ENCODE data around the gene HHATL.

Gene HHATL

GRCh38 chr3:42652611-42653302 lies 49.8 kb downstream of the HHATL start:
- no peak for DNase-seq (ENCODE audit: low read depth in 3 of 3)

DNA sequence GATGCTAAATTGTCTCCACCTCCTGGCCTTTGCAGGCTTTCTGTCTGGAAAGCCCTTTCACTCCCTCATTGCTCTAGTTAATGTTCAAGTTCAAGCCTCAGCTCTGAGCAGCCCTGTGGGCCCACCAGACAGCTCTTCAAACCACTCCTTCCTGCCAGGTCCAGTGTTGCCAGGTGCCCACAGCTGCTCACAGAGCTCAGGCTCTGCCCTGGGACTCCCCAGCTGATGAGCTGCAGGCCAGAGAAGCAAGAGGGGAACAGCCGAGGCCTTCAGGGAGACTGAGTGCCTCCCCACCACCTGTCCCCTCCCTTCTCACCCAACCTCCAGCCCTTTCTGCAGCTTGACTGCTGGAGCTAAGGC lies 50.4 kb downstream of the HHATL start:
- no peak for DNase-seq (ENCODE audit: low read depth in 3 of 3)

GRCh38 chr3:42651248-42652091 lies 51.1 kb downstream of the HHATL start:
- DNase-seq (ENCODE audit: low read depth in 3 of 3): no peak

DNA sequence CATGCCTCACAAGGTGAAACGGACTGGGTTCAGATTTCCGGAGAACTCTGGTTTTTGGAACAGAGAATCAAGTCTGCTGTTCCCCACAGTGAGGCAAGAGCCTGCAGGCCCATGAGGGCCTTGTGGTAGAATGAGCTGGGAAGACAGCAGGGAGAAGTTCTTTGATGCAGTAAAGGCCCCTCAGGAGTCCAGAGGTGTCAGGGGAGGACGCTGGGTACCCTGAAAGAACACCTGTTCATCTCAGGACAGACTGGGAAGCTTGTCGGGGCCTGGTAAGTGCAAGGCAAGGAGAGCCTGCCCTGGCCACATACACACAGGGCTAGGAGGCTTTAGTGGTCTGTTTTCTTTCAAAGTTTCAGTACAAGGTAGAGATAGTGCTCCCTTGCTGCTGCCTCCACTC lies 52.8 kb downstream of the HHATL start:
- no peak for DNase-seq (ENCODE audit: low read depth in 3 of 3)

GRCh38 chr3:42649006-42649405 lies 53.6 kb downstream of the HHATL start:
- no peak for DNase-seq (ENCODE audit: low read depth in 3 of 3)

DNA sequence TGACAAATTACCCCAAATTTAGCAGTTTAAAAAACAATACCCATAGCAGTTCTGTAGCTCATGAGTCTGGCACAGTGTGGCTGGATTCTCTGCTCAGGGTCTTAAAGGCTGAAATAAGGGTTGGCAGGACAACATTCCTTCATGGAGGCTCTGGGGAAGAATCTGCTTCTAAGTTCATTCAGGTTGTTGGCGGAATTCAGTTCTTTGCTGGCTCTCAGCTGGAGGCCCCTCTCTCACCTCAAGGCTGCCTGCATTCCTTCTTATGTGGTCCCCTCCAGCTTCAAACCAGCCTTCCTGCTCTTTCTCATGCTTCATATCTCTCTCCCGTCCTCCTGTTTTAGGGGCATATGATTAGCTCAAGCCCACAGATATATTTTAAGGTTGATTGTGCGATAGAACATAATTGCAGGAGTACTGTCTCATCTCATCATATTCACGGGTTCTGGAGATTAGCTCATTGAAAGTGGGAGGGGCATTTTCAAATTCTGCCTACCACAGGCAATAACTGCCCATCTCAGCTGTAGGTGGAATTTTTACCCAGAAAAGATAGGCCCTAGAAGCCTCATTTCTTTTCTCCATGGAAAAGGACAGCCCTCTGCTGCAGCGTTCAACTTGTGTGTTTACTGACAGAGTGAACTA lies 54.7 kb downstream of the HHATL start:
- DNase-seq (ENCODE audit: low read depth in 3 of 3): no peak
